Caco-2 (cell line): ENCODE data around the gene ABCD1. TPM values are rescaled to one million over a fixed set of nuclear protein-coding genes. Genes with fewer than 3 reads are reported as not detected.
"Not testable (repeated sequence)": the region's sequence is repeated elsewhere in the genome, so short reads cannot be mapped to it uniquely, and the experiment has no call there.

Experiments
- BruUV-seq: library from RNA; stranded (reverse); fragments of 400-500 nt; replicated peaks from 2 replicates; lab custom pipeline; 2021; lab: Mats Ljungman, UMichigan
- CTCF ChIA-PET: fragments of 300-600 bp; sonication (Branson Sonifier 250); formaldehyde crosslinking; loops from one replicate; lab custom pipeline; 2022; ENCODE audit warnings: antibody characterized with exemption; lab: Charles Lee
- POLR2A ChIA-PET: fragments of 300-600 bp; sonication (Branson Sonifier 250); formaldehyde crosslinking; loops from one replicate; lab custom pipeline; 2022; ENCODE audit warnings: antibody characterized with exemption; lab: Charles Lee
- DNase-seq, 2 experiments: peaks; one replicate each; pipeline versions ENCODE4 v3.0.0 to v3.0.0-alpha.2; 2020 to 2022
- H3K27me3 ChIP-seq: replicated peaks from 2 replicates; pipeline ENCODE4 v1.6.0; 2011; ENCODE audit warnings: low read length; ENCODE audit not compliant: control insufficient read depth, insufficient read depth
- H3K36me3 ChIP-seq: 2 replicates; pipeline ENCODE4 v1.5.1; 2011; ENCODE audit warnings: low read length; ENCODE audit not compliant: control insufficient read depth, insufficient read depth
- H3K4me1 ChIP-seq: fragments of 250-450 bp; sonication (Bioruptor Pico); 2 replicates; pipeline ENCODE4 v1.5.1; 2020; ENCODE audit warnings: mild to moderate bottlenecking
- H3K4me3 ChIP-seq: 2 replicates; pipeline ENCODE4 v1.5.1; 2011; ENCODE audit warnings: low read depth, mild to moderate bottlenecking, control low read depth, low read length
- H3K9me3 ChIP-seq: fragments of 250-450 bp; sonication (Bioruptor Pico); 2 replicates; pipeline ENCODE4 v1.5.1; 2020; ENCODE audit warnings: mild to moderate bottlenecking, moderate library complexity
- H3K27ac Mint-ChIP-seq: one replicate; pipeline ENCODE4 v1.8.0; 2022; ENCODE audit warnings: mixed read lengths; ENCODE audit not compliant: unreplicated experiment
- H3K27me3 Mint-ChIP-seq: one replicate; pipeline ENCODE4 v1.8.0; 2022; ENCODE audit warnings: mixed read lengths; ENCODE audit not compliant: insufficient read depth, unreplicated experiment
- H3K36me3 Mint-ChIP-seq: one replicate; pipeline ENCODE4 v1.8.0; 2022; ENCODE audit warnings: mild to moderate bottlenecking, mixed read lengths; ENCODE audit not compliant: insufficient read depth, unreplicated experiment
- H3K4me1 Mint-ChIP-seq: one replicate; pipeline ENCODE4 v1.8.0; 2022; ENCODE audit warnings: low read depth, mixed read lengths; ENCODE audit not compliant: unreplicated experiment
- H3K4me3 Mint-ChIP-seq: one replicate; pipeline ENCODE4 v1.8.0; 2022; ENCODE audit warnings: mild to moderate bottlenecking, moderate library complexity, mixed read lengths; ENCODE audit not compliant: unreplicated experiment
- H3K9me3 Mint-ChIP-seq: one replicate; pipeline ENCODE4 v1.8.0; 2022; ENCODE audit warnings: mixed read lengths; ENCODE audit not compliant: unreplicated experiment
- CTCF ChIP-seq, 2 experiments: fragments of 200-600 bp in 1 of 2; IDR thresholded peaks; 1 replicate in 1 of 2; 2 replicates in 1 of 2; pipeline versions ENCODE4 v1.5.1 to v1.8.0; 2011 to 2022; ENCODE audit warnings: antibody characterized with exemption in 1 of 2, control low read depth in 1 of 2, inconsistent platforms in 1 of 2, low read depth in 1 of 2, low read length in 1 of 2, mild to moderate bottlenecking in 1 of 2, moderate library complexity in 1 of 2; ENCODE audit not compliant: insufficient read depth in 1 of 2, severe bottlenecking in 1 of 2, unreplicated experiment in 1 of 2
- intact Hi-C: fragments of 100-400 bp; cut with micrococcal nuclease; formaldehyde crosslinking; loops from one replicate; pipeline ENCODE4 v1.10.0; 2022; ENCODE audit not compliant: unreplicated experiment
- total RNA-seq: library from RNA; stranded (reverse); gene quantifications from 2 replicates; pipeline ENCODE4 v1.2.3, GENCODE V29; 2022

The ABCD1 gene
- total RNA-seq, 1 experiment from 2014 or later, result 4.3 TPM

GRCh38 chrX:153739754-153740486 is 15.3 kb downstream of the ABCD1 start:
- Mint-ChIP-seq H3K27me3 (no peaks in the 10 kb centered on the region), H3K4me1 (no peaks in the 10 kb centered on the region), H3K27ac (no peak overlapping the region), H3K4me3 (no peak overlapping the region), H3K36me3 (no peaks in the 10 kb centered on the region), H3K9me3 (no peaks in the 10 kb centered on the region)
- H3K36me3 ChIP-seq, result no peaks in the 10 kb centered on the region
- H3K9me3 ChIP-seq, result no peaks in the 10 kb centered on the region
- no peaks in the 10 kb centered on the region for H3K27me3 ChIP-seq
- no TSS peak for BruUV-seq
- TF ChIP-seq CTCF (IDR thresholded peaks at IDR 0.05; ENCODE audit: insufficient read depth in 1 of 2, low read depth in 1 of 2, low read length in 1 of 2, severe bottlenecking in 1 of 2, unreplicated experiment in 1 of 2), result no peak
- no peak overlapping the region for H3K4me3 ChIP-seq
- H3K4me1 ChIP-seq, result no peaks in the 10 kb centered on the region
- ChIA-PET POLR2A (no interaction called here), CTCF (no interaction called here)
- intact Hi-C loops, result no loop called here
- no peak for DNase-seq

- intact Hi-C loops, result no loop called here
- no peaks in the 10 kb centered on the region for H3K4me1 ChIP-seq
- H3K4me3 ChIP-seq, result no peak overlapping the region
- H3K27ac Mint-ChIP-seq, result no peak overlapping the region
- no peak overlapping the region for H3K4me3 Mint-ChIP-seq
- H3K27me3 Mint-ChIP-seq, result no peaks in the 10 kb centered on the region
- no peaks in the 10 kb centered on the region for H3K9me3 ChIP-seq
- H3K9me3 Mint-ChIP-seq, result no peaks in the 10 kb centered on the region
- ChIA-PET CTCF (no interaction called here), POLR2A (no interaction called here)
- no peaks in the 10 kb centered on the region for H3K36me3 Mint-ChIP-seq
- no peaks in the 10 kb centered on the region for H3K4me1 Mint-ChIP-seq
- no peak for TF ChIP-seq CTCF (IDR thresholded peaks at IDR 0.05; ENCODE audit: insufficient read depth in 1 of 2, low read depth in 1 of 2, low read length in 1 of 2, severe bottlenecking in 1 of 2, unreplicated experiment in 1 of 2)
- no TSS peak for BruUV-seq
- H3K27me3 ChIP-seq, result no peaks in the 10 kb centered on the region
- no peaks in the 10 kb centered on the region for H3K36me3 ChIP-seq
- no peak for DNase-seq
These were observed 16.1 kb downstream of the ABCD1 start for GRCh38 chrX:153740631-153741222.

GRCh38 chrX:153741446-153741845 is 16.8 kb downstream of the ABCD1 start:
- ChIA-PET CTCF (no interaction called here), POLR2A (no interaction called here)
- H3K4me3 Mint-ChIP-seq, result no peak overlapping the region
- H3K4me1 ChIP-seq, result no peaks in the 10 kb centered on the region
- no peak overlapping the region for H3K4me3 ChIP-seq
- no peaks in the 10 kb centered on the region for H3K36me3 Mint-ChIP-seq
- H3K4me1 Mint-ChIP-seq, result no peaks in the 10 kb centered on the region
- no peak for DNase-seq
- H3K9me3 ChIP-seq, result no peaks in the 10 kb centered on the region
- H3K27me3 Mint-ChIP-seq, result peaks cover 3% of the 10 kb centered on the region
- intact Hi-C loops, result no loop called here
- no peaks in the 10 kb centered on the region for H3K36me3 ChIP-seq
- H3K27ac Mint-ChIP-seq, result no peak overlapping the region
- H3K27me3 ChIP-seq, result no peaks in the 10 kb centered on the region
- H3K9me3 Mint-ChIP-seq, result no peaks in the 10 kb centered on the region
- no TSS peak for BruUV-seq
- TF ChIP-seq CTCF (IDR thresholded peaks at IDR 0.05; ENCODE audit: insufficient read depth in 1 of 2, low read depth in 1 of 2, low read length in 1 of 2, severe bottlenecking in 1 of 2, unreplicated experiment in 1 of 2), result no peak

GRCh38 chrX:153742111-153742510 is 17.5 kb downstream of the ABCD1 start:
- not testable (repeated sequence) for H3K27ac Mint-ChIP-seq

More at GRCh38 chrX:153742111-153742510, 17.5 kb downstream of the ABCD1 start:
- H3K4me3 ChIP-seq, H3K4me1 ChIP-seq, H3K27me3 Mint-ChIP-seq, H3K9me3 Mint-ChIP-seq, H3K36me3 Mint-ChIP-seq, H3K4me1 Mint-ChIP-seq, H3K9me3 ChIP-seq, intact Hi-C loops, POLR2A ChIA-PET, BruUV-seq, DNase-seq, CTCF ChIA-PET, H3K36me3 ChIP-seq, H3K4me3 Mint-ChIP-seq, H3K27me3 ChIP-seq: not testable (repeated sequence)
